NCI-H82 treated with DMSO at 0.1 percent for 48 hours (cell line): Measurements from ENCODE around the gene FCGR3A.
"Not testable (repeated sequence)": the region's sequence is repeated elsewhere in the genome, so short reads cannot be mapped to it uniquely, and the experiment has no call there.

Experiments used
- DNase-seq: peaks from one replicate; lab custom pipeline; 2025; ENCODE audit not compliant: unreplicated experiment; lab: John Stamatoyannopoulos, UW

The FCGR3A gene

DNA sequence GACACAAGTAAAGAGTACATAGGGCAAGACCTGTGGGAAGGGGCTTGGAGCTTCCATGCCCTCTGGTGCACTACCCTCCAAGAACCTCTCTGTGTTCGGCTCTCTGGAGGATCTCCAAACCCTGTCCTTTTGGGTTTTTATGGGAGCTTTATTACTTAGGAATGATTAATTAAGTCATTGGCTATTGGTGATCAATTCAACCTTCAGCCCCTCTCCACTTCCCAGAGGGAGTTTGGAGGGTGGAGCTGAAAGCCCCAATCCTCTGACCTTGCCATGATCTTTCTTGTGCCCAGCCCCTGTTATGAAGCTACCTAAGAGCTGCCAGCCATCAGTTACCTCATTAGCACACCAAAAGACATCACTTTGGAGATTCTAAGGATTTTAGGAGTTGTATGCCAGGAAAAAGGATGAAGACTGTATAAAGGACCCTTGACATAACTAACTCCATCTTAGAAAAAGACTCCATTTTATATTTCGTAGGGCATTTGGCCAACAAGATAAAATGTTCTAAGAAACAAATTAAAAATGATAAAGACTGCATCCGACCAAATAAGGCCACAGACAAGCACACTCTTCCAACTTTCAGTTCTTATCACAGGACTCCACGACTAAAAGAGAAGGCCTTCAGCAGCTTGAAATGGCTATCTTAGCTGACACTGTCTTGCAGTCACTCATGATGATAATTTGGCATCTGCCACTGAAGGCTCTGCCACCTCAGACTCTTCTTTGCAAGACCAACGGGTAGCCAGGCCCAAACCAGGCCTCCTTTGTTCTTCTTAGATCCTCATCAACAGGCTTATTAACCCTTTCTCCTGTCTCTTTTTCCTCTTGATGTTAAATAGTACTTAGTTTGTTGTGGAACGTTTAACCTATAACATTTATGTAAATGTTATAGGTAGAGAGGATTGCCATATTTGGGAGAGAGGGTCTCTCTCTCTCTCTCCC lies 8.2 kb upstream of the FCGR3A start:
- not testable (repeated sequence) for DNase-seq

DNA sequence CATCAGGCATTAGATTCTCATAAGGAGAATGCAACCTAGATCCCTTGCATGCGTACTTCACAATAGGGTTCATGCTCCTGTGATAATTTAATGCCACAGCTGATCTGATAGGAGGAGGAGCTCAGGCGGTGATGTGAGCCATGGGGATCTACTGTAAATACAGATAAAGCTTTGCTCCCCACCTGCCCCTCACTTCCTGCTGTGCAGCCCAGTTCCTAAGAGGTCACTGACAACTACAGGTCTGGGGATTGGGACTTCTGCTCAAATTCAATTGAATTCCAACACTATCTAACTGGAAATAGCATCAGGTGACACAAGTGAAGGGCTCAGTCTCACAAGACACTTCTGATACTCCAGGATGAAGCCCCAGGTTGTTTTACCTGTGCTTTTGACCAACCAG lies 7.4 kb upstream of the FCGR3A start:
- DNase-seq: not testable (repeated sequence)

DNA sequence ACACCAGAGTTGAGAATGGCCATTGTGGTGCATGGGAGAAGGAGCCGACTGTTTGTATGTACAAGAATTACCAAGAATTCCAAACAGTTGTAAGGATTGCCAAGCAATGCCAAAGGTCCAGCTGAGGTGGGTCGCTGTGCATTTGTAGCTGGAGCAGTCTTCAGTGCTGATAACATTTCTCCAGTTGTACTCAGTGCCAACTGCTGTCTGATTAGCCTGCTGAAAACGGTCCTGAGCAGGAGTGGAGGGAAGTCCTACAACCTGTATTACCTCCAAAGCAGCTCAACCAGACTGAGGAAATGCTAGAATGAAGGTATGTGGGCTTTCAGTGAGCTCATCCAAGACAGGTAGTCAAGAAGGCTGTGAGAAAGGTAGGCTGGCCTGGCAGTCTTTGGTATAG lies 6.5 kb upstream of the FCGR3A start:
- not testable (repeated sequence) for DNase-seq

DNA sequence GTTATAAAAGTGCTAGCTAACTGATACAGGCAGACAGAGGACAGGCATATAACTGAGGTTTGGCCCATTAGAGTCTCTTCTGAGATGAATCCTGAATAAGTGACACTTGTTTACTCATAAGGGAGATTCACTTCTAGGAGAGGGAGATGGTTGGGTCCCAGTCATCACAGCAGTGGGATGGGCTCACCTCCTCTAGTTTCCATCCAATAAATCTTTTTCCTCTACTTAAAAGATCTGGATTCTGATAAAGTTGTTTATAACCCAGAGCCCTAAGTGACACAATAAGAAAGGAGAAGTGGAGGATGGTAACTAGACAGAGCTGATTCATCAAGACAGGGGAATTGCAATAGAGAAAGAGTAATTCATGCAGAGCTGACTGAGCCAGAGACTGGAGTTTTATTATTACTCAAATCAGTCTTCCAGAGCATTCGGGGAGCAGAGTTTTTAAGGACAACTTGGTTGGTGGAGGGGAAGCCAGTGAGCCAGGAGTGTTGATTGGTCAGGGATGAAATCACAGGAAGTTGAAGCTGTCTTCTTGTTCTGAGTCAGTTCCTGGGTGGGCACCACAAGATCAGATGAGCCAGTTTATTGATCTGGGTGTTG lies 5.3 kb upstream of the FCGR3A start:
- not testable (repeated sequence) for DNase-seq

DNA sequence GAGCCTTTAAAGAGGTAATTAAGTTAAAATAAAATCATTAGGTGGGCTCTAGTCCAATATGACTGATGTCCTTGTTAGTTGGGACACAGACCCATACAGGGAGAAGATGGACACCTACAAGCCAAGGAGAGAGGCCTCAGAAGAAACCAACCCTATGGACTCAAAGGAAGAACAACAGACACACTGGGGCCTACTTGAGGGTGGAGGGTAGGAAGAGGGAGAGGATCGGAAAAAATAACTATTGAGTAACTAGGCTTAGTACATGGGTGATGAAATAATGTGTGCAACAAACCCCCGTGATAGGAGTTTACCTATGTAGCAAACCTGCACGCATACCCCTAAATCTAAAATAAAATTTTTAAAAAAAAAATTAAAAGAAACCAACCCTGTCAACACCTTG lies 4.7 kb upstream of the FCGR3A start:
- not testable (repeated sequence) for DNase-seq

DNA sequence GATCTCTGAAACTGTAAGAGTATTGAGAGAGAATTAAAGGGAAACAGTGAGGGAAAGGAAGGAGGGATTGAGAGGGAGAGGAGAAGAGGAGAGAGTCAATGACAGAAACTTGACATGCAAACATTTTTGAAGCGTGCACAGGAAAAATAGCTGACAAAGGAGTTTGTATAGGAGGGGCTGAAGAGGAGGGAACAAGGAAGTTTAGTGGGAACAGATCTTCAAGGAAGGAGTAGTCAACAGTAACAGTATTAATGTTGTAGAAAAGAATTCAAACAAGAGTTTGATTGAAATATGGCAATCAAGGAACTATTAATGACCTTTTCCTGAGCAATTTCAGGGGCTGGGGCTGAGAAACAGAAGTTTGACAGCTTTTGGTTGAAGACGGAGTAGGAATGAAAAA lies 4.0 kb upstream of the FCGR3A start:
- DNase-seq: not testable (repeated sequence)

DNA sequence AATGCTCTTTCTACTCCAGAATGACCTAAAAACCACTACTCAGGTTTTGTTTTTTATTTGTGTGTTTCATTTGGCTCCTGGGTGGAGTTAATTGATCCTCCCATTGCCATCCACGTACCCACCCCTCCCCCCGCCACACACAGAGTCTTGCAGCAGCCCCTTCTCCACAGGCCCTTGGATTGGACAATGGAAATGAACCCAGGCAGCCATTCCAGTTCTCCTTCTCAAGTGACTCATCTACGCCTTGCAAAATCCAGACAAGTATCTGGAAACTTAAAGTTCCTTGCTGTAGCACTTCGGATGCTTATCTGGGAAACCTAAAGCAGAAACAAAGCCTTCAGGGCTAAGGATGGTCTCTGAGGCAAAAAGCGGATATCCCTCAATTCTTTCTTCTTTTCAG lies 1.3 kb upstream of the FCGR3A start:
- not testable (repeated sequence) for DNase-seq

DNA sequence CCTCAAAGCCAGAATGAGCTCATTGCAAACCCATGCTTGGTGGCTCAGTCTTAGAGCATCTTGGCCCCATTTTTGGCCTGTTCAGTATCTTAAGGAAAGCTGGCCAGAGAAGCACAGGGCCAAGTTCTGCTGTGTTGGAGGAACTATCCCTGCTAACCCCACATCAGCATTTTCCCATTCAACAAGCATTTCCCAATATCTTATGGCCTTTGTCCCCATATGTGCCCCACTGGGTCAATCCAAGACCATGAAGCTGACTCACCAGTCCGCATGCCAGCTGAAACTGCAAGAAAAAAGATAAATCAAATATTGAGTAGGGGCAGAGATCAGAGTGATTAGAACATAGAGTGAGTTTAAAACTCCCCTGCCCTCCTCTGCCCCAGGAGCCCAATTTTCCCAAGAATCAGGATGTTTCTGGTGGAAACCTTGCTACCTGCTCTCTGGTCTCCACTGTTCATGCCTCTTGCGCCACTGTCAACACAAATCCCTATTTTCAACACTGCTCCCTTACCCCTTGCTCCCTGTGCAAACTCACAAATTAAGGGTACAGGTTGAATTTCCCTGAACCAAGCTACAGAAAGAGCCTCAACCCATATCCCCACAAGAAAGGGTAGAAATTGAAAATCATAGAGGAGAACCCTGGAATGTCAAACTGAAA lies 740 bp downstream of the FCGR3A start:
- DNase-seq: not testable (repeated sequence)

DNA sequence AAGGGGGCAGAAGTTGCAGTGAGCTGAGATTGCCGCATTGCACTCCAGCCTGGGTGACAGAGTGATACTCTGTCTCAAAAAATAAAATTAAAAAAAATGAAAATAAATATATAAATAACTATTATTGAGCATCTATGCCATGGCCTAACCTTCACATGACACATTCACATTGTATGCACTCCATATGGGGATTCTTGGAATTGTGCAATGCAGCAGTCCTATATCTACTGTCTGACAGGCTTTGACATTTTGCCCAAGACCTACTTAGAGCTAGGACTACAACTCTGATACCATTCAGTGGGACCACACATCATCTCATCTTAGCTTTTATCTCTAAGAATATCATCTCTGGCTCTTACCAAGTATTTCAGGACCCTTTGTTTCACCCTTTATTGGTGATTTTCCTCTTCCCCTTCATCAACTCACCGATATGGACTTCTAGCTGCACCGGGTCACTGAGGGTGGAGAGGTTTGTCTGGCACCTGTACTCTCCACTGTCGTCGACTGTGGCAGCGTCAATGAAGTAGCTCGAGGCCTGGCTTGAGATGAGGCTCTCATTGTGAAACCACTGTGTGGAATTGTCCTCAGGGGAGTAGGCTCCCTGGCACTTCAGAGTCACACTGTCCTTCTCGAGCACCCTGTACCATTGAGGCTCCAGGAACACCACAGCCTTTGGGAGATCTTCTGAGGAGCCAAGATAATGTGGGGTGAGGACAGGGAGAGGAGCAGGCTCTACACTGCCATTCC lies 1.4 kb downstream of the FCGR3A start:
- DNase-seq: not testable (repeated sequence)

DNA sequence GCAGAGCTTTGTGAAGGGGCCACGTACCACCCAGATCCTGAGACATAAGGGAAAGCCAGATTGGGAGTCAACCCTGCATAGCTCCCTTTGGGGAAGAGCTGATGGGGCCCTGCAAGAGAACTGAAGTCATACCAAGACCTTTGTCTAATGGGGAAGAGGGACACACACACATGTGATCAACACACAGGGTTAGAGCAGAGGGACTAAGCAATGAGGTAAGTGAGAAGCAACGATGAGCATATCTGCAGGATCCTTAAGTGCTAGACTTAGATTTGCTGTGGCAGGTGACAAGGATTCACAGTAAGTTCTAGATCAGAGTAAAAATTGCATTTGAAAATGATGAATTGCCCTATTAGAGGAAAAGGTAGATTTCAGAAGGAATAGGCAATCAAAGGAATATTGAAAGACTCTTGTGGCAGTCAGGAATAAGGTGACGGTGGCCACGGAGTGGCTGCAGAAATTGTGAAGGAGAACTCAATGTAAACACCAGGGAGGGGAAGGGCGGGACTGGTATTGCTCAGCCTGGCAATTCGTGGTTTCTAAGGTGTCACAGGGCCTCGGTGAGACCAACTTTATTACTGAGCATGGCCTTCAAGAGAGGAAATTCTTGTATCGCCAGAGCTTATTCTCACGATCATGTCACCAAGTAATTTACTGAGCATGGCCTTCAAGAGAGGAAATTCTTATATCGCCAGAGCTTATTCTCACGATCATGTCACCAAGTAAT lies 4.5 kb downstream of the FCGR3A start:
- not testable (repeated sequence) for DNase-seq

DNA sequence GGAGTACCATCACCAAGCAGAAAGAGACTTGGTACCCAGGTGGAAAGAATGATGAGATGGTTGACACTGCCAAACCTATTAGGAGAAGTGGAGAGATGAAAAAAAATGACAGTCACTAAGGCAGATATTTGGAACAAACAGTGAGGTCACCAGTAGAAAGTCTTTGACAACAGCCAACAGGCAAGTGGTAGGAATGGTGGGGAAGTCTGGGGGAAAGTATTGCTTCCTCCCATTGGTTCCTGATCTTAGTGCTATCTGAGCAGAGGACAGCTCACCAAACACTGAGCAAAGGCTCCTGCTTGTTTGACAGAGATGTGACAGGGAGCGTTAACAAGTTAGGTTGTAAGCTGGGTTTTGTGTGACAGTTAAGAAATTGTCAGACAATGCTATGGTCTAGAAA lies 6.5 kb downstream of the FCGR3A start:
- DNase-seq: not testable (repeated sequence)

DNA sequence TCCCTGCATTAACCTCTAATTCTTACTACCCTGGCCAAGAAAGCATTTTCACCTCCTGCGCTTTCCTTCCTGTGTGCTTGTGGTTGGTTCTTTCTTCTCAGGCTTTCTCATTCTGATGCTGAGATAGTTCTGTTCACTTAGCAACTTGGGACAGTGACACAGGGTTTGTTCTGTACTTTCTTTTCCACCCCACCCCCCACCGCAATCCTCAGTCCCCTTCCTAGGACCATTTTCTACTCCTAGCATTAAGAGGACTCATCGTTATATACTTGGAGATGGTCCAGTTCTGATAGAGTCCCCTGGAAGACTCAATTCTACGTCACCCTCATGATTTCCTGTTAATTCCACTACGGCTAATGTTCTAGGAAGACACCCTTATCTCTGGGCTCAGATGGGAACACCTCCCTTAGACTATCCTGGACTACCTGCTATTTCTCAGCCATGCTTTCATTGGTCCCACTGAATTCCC lies 7.5 kb downstream of the FCGR3A start:
- not testable (repeated sequence) for DNase-seq

DNA sequence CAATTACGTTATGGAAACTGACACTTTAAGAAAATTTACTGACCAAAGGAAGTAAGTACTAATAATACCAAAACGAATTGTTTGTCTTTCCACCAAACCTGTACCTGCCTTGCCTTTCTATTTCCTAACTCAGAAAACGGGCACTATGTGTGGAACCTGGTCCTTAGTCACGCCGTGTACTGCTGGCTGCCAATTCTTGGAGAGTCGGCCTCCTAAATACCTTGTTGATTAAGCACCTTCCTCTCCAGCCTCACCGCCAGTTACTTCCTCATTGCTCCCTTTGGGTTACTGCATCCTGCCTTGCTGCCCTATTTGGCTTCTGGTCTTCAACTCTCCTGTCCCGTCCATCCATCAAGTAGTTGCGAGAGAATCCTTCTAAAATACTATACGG lies 9.1 kb downstream of the FCGR3A start:
- DNase-seq: not testable (repeated sequence)

DNA sequence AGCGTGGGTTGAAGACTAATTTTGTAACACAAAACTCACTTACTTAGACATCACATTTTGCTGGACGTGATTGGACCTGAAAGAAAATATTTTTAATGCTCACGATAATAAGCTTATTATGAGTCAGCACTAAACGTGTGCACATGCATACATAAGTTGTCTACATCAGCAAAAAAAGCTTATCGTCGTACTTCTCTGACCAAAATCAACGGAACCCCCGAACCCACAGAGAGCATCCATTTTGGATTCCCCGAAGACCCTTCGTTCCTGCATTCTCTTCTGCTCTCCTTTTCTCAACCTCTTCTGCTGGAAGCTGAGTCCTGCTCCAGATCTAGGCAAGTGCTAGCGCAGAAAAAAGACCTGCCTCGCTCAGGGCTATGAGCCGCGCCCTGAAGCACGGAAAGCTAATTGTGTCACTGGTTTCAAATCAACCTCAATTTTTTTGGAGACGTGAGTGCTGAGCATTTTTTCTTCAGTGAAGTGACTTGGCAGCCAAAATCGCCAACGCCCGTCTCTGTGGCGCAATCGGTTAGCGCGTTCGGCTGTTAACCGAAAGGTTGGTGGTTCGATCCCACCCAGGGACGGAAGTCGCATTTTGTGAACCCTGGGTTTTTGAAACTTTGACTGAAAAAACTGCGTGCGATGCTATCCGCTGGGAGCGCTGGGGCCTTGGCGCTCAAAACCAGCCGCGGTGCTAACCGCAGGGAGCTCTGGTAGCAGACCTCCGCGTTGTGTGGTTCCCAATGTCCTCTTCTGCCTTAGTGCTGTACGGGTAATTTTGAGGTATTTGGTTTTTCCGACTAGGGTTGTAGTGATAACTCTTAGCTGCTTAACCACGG lies 9.7 kb downstream of the FCGR3A start:
- peak; percentile 57 for DNase-seq

DNA sequence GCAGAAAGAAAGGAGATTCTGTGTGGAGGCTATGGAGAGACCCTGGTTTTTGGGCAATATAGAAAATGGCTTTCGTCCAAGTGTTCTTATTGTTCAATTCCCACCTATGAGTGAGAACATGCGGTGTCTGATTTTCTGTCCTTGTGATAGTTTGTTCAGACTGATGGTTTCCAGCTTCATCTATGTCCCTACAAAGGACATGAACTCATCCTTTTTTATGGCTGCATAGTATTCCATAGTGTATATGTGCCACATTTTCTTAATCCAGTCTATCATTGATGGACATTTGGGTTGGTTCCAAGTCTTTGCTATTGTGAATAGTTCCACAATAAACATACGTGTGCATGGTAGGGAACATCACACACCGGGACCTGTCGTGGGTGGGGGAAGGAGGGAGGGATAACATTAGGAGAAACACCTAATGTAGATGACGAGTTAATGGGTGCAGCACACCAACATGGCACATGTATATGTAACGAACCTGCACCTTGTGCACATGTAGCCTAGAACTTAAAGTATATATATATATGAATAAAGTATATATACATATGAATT lies 10.6 kb downstream of the FCGR3A start:
- not testable (repeated sequence) for DNase-seq

DNA sequence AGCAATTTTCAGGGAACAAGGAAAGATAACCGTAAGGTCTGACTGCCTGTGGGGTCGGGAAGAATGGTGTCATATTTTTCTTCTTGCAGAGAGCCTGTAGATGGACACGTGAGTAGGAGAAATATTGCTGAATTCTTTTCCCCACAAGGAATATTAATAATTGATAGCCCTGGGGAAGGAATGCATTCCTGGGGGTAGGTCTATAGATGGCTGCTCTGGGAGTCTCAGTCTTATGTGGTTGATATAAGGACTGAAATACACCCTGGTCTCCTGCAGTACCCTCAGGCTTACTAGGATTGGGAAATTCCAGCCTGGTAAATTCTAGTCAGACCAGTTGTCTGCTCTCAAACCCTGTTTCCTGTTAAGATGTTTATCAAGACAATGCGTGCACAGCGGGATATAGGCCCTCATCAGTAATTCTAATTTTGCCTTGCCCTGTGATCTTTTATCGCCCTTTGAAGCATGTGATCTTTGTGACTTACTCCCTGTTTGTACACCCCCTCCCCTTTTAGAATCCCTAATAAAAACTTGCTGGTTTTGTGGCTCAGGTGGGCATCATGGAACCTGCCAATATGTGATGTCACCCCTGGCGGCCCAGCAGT lies 12.4 kb downstream of the FCGR3A start:
- not testable (repeated sequence) for DNase-seq

DNA sequence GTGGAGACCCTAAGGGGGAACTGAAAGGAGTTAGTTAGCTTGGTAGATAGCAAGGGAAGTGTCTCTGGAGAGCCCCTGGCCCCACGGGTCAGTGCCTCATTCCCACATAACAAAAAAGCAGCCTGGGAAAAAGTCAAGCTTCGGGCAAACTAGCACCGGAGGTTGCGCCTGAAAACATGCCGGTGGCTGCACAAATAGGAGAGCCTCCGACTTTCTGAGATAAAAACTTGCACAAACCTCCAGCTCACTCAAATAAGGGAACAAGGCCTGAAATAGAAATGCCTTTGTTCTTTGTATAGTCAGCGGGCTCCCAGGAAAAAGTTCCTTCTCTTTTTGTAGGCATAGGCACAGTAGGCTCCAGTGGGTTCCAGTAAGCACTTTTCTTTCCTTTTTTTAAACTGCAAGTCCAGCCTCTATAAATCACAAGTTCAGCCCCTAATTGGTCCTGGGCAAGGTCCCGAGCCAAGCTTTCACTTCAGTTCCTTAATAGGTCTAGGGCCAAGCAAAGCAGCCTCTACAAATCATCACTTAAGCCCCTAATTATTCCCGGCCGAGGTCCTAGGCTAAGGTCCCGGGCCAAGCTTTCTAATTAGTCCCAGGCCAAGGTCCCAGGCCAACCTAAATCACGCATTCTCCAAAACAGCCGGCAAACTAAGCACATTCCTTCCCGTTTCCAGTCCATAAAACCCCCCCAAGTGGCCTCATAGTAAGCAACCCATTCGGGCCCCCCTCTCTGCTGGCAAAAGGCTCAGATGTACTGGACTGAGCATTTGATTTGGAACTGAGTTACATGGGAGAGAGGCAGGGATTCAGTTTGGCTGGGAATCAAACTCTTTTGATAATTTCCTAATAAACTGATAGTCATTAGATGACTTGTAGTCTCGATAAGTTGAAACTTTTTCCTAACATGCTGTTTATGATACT lies 16.7 kb downstream of the FCGR3A start:
- not testable (repeated sequence) for DNase-seq
